Adrenal gland (tissue), 5 donors: ENCODE data around the gene CREB5.

ENCODE experiments used
- POLR2A ChIP-seq, 2 donors: fragments of 450-650 bp; IDR thresholded peaks; one replicate each; pipeline ENCODE4 v1.6.1; 2017; ENCODE audit warnings: antibody characterized with exemption in 2 of 2, mild to moderate bottlenecking in 2 of 2, moderate library complexity in 1 of 2
- TF ChIP-seq, protein P1 (sequence below), 6 experiments: fragments of 450-650 bp in 4 of 6; fragments of 200-600 bp in 2 of 6; sonication (generic) in 1 of 6; IDR thresholded peaks; 1 replicate in 5 of 6; 2 replicates in 1 of 6; pipeline versions ENCODE4 v1.5.1 to v1.8.0; 2016 to 2021; ENCODE audit warnings: antibody characterized with exemption in 6 of 6, mild to moderate bottlenecking in 2 of 6, moderate library complexity in 1 of 6
- donor health status: DM: no; HTN: no; CAD: no.

DNA sequence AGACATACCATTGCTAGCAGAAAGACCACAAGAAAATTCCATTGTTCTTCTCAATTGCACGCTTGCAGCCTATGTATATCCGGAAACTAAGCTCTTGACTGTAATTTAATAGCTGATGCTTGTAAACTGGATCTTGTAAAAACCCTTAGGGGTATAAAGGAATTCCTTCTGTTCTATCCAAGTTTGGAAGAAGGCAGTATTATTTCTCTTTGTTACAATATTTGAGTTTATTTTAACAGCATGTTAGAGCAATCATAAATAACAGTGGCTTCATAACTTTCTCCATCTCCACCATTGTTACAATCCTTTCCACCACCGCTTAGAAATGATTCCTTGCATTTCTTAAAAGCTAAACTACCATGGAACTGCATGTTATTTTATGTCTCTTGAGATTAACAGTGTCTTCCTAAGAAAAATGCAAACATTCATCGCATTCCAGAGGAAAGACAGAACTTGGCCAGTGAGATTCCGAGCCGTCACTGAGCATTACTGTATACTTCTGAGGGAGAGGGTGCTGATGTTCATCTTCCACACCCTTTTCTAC is 453.4 kb downstream of the CREB5 start:
- TF ChIP-seq, protein P1, sequence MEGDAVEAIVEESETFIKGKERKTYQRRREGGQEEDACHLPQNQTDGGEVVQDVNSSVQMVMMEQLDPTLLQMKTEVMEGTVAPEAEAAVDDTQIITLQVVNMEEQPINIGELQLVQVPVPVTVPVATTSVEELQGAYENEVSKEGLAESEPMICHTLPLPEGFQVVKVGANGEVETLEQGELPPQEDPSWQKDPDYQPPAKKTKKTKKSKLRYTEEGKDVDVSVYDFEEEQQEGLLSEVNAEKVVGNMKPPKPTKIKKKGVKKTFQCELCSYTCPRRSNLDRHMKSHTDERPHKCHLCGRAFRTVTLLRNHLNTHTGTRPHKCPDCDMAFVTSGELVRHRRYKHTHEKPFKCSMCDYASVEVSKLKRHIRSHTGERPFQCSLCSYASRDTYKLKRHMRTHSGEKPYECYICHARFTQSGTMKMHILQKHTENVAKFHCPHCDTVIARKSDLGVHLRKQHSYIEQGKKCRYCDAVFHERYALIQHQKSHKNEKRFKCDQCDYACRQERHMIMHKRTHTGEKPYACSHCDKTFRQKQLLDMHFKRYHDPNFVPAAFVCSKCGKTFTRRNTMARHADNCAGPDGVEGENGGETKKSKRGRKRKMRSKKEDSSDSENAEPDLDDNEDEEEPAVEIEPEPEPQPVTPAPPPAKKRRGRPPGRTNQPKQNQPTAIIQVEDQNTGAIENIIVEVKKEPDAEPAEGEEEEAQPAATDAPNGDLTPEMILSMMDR (IDR thresholded peaks at IDR 0.05), result no peak
- no peak for TF ChIP-seq POLR2A (IDR thresholded peaks at IDR 0.05)
